ENCODE data around the gene DPP4. TPM values are rescaled to one million over a fixed set of nuclear protein-coding genes. Genes with fewer than 3 reads are reported as not detected.

Gene DPP4
- total and polyA plus RNA-seq, 2 of the 4 experiments (the other 2 are of a cell fraction) = 13.2 to 19.0 TPM

DNA sequence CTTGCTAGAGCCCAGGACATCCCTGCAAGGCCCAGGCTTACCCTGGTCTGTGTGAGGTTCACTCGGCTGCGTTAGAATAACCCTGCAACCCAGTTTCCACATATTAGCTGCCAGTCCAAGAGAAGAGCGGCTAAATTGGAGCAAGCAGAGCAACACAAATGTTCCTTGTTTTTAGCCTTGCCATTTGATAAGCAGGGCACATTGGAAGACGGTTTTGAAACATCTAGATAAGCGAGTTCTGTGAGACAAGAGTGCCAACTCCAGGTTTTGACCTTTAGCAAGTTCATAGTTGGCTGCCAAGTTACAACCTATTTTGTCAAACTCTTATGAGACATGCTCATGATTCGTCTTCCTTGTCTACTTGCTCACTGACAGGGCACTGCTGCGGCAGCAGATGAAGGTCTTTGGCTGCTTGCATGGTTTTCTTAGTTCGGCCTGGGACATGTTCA, 23.5 kb downstream of the DPP4 start:
- no peak overlapping the region for H2BK120ac ChIP-seq (ENCODE audit: low read depth, low read length)
- TF ChIP-seq NFE2L2 (IDR thresholded peaks at IDR 0.05; ENCODE audit: low read depth, low read length) (no peak), MAZ (IDR thresholded peaks at IDR 0.05; ENCODE audit: borderline replicate concordance, low read depth, low read length) (no peak), RFX5 (IDR thresholded peaks at IDR 0.05; ENCODE audit: low read depth, low read length) (no peak), RAD21 (IDR thresholded peaks at IDR 0.05; ENCODE audit: low read length) (no peak), FOS (IDR thresholded peaks at IDR 0.05; ENCODE audit: low read depth, low read length) (no peak), CHD1 (IDR thresholded peaks at IDR 0.05; ENCODE audit: low read depth, low read length) (no peak), MXI1 (IDR thresholded peaks at IDR 0.05; ENCODE audit: borderline replicate concordance, low read depth, low read length) (no peak)
- TF ChIP-seq, protein P1, sequence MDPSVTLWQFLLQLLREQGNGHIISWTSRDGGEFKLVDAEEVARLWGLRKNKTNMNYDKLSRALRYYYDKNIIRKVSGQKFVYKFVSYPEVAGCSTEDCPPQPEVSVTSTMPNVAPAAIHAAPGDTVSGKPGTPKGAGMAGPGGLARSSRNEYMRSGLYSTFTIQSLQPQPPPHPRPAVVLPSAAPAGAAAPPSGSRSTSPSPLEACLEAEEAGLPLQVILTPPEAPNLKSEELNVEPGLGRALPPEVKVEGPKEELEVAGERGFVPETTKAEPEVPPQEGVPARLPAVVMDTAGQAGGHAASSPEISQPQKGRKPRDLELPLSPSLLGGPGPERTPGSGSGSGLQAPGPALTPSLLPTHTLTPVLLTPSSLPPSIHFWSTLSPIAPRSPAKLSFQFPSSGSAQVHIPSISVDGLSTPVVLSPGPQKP (IDR thresholded peaks at IDR 0.05; ENCODE audit: borderline replicate concordance, low read depth, low read length) = no peak
- TF ChIP-seq, protein P2, sequence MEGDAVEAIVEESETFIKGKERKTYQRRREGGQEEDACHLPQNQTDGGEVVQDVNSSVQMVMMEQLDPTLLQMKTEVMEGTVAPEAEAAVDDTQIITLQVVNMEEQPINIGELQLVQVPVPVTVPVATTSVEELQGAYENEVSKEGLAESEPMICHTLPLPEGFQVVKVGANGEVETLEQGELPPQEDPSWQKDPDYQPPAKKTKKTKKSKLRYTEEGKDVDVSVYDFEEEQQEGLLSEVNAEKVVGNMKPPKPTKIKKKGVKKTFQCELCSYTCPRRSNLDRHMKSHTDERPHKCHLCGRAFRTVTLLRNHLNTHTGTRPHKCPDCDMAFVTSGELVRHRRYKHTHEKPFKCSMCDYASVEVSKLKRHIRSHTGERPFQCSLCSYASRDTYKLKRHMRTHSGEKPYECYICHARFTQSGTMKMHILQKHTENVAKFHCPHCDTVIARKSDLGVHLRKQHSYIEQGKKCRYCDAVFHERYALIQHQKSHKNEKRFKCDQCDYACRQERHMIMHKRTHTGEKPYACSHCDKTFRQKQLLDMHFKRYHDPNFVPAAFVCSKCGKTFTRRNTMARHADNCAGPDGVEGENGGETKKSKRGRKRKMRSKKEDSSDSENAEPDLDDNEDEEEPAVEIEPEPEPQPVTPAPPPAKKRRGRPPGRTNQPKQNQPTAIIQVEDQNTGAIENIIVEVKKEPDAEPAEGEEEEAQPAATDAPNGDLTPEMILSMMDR (conservative IDR thresholded peaks at IDR 0.05; ENCODE audit: low read depth, low read length) = no peak
- TF ChIP-seq, protein P3, sequence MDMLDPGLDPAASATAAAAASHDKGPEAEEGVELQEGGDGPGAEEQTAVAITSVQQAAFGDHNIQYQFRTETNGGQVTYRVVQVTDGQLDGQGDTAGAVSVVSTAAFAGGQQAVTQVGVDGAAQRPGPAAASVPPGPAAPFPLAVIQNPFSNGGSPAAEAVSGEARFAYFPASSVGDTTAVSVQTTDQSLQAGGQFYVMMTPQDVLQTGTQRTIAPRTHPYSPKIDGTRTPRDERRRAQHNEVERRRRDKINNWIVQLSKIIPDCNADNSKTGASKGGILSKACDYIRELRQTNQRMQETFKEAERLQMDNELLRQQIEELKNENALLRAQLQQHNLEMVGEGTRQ (IDR thresholded peaks at IDR 0.05; ENCODE audit: low read depth, low read length) = no peak
- no peaks in the 10 kb centered on the region for H3K4me1 ChIP-seq (ENCODE audit: control insufficient read depth, insufficient read depth, low read length)
- POLR2A ChIA-PET (ENCODE audit: unreplicated experiment) = no interaction called here
- no peak overlapping the region for H3K4me3 ChIP-seq (ENCODE audit: insufficient read depth, low read depth, low read length)
- H4K91ac ChIP-seq (ENCODE audit: insufficient read depth, low read depth, low read length) = no peak overlapping the region
- H2AK5ac ChIP-seq (ENCODE audit: low read depth, low read length) = no peak overlapping the region
- H4K8ac ChIP-seq (ENCODE audit: low read depth in 2 of 2, low read length in 2 of 2) = no peak overlapping the region
- no peak overlapping the region for H3K4me2 ChIP-seq (ENCODE audit: low read depth, low read length)
- DNase-seq (no peak), ATAC-seq (ENCODE audit: low read depth) (no peak)
- no peak overlapping the region for H3K27ac ChIP-seq (ENCODE audit: insufficient read depth, low read length)
- CTCF ChIA-PET = no interaction called here
- H3K56ac ChIP-seq (ENCODE audit: extremely low read depth, insufficient read depth, low read length) = no peak overlapping the region
- no peak overlapping the region for H2AFZ ChIP-seq (replicated peaks; ENCODE audit: low read length, poor library complexity)
- no peak overlapping the region for H4K5ac ChIP-seq (ENCODE audit: low read depth, low read length)
- no peak overlapping the region for H2BK15ac ChIP-seq (ENCODE audit: low read depth, low read length)
- no peak overlapping the region for H2BK20ac ChIP-seq (ENCODE audit: low read depth, low read length)
- H3K9ac ChIP-seq (ENCODE audit: low read depth, low read length) = no peak overlapping the region
- H3K9me3 ChIP-seq (ENCODE audit: control insufficient read depth, insufficient read depth, low read length) = no peaks in the 10 kb centered on the region
- H3K9me1 ChIP-seq (ENCODE audit: insufficient read depth, low read length) = no peaks in the 10 kb centered on the region
- 79% methylated on average over 6 of the region's 8 CpGs; no CpG with 5 or more reads in 1 of the 2 experiments for WGBS, 2 experiments (ENCODE audit: extremely low coverage in 2 of 2, insufficient read length in 1 of 2)
- in situ Hi-C loops (cut with MboI; ENCODE audit: low sequenced_read_pairs) (no loop called here), dilution Hi-C loops (cut with HindIII; ENCODE audit: low sequenced_read_pairs, unreplicated experiment) (no loop called here), intact Hi-C loops (cut with micrococcal nuclease) (loop anchor here (5.0 kb wide), 1 partner anchor 53 kb away; no protein-coding TSS in a partner anchor)
- no peak overlapping the region for H3K4ac ChIP-seq (ENCODE audit: low read depth, low read length)
- H2BK5ac ChIP-seq (ENCODE audit: low read depth, low read length, poor library complexity, severe bottlenecking) = no peak overlapping the region
- H3K79me1 ChIP-seq (ENCODE audit: low read depth in 1 of 2, low read length in 2 of 2) = no peaks in the 10 kb centered on the region; a peak in 1 of 4 replicates
- H3K23ac ChIP-seq (ENCODE audit: low read depth, low read length) = no peak overlapping the region
- BruUV-seq (replicated peaks) = no TSS peak
- H3K36me3 ChIP-seq (ENCODE audit: control insufficient read depth, insufficient read depth, low read length) = peaks cover 3% of the 10 kb centered on the region; the same call in 1 of the 2 replicates
- no peaks in the 10 kb centered on the region for H3K27me3 ChIP-seq (ENCODE audit: control insufficient read depth, insufficient read depth, low read length)
- no peak overlapping the region for H3K18ac ChIP-seq (ENCODE audit: low read depth, low read length)
- no peaks in the 10 kb centered on the region for H4K20me1 ChIP-seq (ENCODE audit: insufficient read depth, low read length)
- no peak overlapping the region for H3K14ac ChIP-seq (replicated peaks; ENCODE audit: low read depth, low read length)
- no peak overlapping the region for H2AK9ac ChIP-seq (replicated peaks; ENCODE audit: low read depth, low read length, poor library complexity)
